IPS-NIHi7 (cell line): ENCODE data around the gene ZNF583.

Source experiments
- DNase-seq: peaks from one replicate; pipeline ENCODE4 v3.0.0; 2012; ENCODE audit warnings: mixed read lengths; ENCODE audit errors: extremely low spot score

Gene ZNF583

GRCh38 chr19:56474308-56474707, 70.2 kb downstream of the ZNF583 start:
- DNase-seq = no peak

GRCh38 chr19:56476093-56476492, 72.0 kb downstream of the ZNF583 start:
- no peak for DNase-seq
